SU-DHL-6 (cell line): ENCODE results near the gene OGFOD2.

Source experiments
- EZH2phosphoT487 ChIP-seq: fragments of 200-600 bp; sonication (generic), shearing (Covaris generic); conservative IDR thresholded peaks from 2 replicates; pipeline ENCODE4 v1.6.1; 2018; ENCODE audit warnings: mild to moderate bottlenecking, antibody characterized with exemption, low read length, moderate library complexity, mixed read lengths
- TF ChIP-seq, protein P1 (sequence below): fragments of 200-600 bp; sonication (generic); IDR thresholded peaks from one replicate; pipeline ENCODE4 v1.5.1; 2017; ENCODE audit warnings: antibody characterized with exemption, mild to moderate bottlenecking, low read length, moderate library complexity; ENCODE audit not compliant: insufficient read depth, poor library complexity, severe bottlenecking

DNA sequence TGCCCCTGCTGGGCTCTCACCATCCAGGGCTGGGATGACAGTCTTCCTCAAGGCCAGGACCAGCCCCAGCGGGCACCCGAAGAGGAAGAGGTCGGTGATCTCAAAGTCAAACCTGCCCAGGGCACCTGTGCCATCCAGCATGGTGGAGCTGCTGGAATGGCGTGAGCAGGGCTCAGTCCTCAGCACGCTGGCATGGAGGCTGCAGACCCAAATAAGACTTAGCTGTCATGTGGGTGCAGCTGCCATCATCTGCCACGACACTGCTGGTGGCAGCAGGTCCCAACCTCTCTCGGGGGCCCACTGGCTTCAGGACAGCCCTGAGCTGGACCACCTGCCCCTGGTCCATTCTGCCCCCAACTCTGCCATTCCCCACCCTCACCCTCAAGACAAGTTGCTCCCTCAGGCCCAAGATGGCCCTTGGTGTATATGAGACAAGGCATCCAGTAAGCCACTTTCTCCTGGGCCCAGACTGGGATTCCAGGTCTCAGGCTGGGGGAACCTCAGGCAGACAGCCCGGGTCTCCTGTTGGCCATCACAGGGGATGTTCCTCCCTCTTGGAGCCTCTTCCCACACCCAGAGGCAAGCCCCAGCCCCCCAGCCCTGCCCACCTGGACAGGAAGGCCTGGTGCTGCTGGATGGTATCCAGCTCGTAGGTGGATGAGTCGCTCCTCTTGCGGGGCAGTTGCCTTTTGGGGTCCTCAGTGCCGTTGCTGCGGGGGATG, 19.9 kb downstream of the OGFOD2 start:
- TF ChIP-seq, protein P1, sequence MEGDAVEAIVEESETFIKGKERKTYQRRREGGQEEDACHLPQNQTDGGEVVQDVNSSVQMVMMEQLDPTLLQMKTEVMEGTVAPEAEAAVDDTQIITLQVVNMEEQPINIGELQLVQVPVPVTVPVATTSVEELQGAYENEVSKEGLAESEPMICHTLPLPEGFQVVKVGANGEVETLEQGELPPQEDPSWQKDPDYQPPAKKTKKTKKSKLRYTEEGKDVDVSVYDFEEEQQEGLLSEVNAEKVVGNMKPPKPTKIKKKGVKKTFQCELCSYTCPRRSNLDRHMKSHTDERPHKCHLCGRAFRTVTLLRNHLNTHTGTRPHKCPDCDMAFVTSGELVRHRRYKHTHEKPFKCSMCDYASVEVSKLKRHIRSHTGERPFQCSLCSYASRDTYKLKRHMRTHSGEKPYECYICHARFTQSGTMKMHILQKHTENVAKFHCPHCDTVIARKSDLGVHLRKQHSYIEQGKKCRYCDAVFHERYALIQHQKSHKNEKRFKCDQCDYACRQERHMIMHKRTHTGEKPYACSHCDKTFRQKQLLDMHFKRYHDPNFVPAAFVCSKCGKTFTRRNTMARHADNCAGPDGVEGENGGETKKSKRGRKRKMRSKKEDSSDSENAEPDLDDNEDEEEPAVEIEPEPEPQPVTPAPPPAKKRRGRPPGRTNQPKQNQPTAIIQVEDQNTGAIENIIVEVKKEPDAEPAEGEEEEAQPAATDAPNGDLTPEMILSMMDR, result no peak
- TF ChIP-seq EZH2phosphoT487, result no peak
